Fibroblast of the aortic adventitia (primary cell): ENCODE measurements around the gene DPYSL4. TPM values are rescaled to one million over a fixed set of nuclear protein-coding genes. Genes with fewer than 3 reads are reported as not detected.

Source experiments
- DNase-seq: peaks from one replicate; pipeline ENCODE4 v3.0.0-alpha.2; 2010; ENCODE audit warnings: low read depth
- H3K4me3 ChIP-seq: 2 replicates; pipeline ENCODE4 v1.5.1; 2011; ENCODE audit warnings: low read depth, mild to moderate bottlenecking, control low read depth, low read length, moderate library complexity
- CTCF ChIP-seq: IDR thresholded peaks from 2 replicates; pipeline ENCODE4 v1.5.1; 2011; ENCODE audit warnings: mild to moderate bottlenecking, low read length, control low read depth, inconsistent platforms; ENCODE audit not compliant: insufficient read depth
- total RNA-seq: library from RNA; depleted of rRNA; stranded (reverse); fragments of >200 nt; gene quantifications from 2 replicates; pipeline ENCODE4 v1.2.3, GENCODE V29; 2012; ENCODE audit warnings: low replicate concordance

Gene DPYSL4
- total RNA-seq, 1 donor: 0.18 TPM

- no peak for TF ChIP-seq CTCF
- DNase-seq: no peak
- no peak overlapping the region for H3K4me3 ChIP-seq
These were observed 24.7 kb upstream of the DPYSL4 start for GRCh38 chr10:132162021-132162531.

DNA sequence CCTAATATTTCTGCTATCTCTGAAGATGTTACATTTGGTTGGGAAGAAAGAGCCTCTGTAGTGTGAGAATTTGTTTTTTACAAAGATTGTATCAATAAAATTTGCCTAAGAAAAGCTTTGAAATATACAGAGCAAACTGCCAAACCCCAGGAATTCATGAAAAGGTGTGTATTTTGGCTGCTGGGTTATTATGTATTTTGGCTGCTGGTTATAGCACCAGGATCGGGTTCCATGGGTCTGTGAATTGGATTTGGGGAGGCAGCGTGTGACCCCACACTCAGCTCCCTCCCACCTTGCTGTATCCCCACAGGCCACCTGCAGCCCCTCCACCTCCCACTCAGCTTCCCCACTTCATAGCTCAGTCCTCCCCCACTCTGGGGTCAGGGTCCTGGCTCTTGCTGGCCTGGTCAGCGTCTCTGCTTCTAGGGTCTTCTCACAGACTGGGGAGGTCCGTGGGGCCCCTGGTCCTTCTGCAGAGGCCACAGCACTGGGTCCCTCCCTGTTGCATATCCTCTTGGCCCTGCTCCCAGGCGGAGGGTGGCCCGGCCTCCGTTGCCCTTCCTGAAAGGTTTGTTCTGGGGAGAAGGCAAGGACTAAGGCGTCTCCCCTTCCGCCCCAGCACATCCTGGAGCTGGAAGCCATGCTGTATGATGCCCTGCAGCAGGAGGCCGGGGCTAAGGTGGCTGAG is 24.0 kb upstream of the DPYSL4 start:
- no peak for TF ChIP-seq CTCF
- no peak for DNase-seq
- no peak overlapping the region for H3K4me3 ChIP-seq

DNA sequence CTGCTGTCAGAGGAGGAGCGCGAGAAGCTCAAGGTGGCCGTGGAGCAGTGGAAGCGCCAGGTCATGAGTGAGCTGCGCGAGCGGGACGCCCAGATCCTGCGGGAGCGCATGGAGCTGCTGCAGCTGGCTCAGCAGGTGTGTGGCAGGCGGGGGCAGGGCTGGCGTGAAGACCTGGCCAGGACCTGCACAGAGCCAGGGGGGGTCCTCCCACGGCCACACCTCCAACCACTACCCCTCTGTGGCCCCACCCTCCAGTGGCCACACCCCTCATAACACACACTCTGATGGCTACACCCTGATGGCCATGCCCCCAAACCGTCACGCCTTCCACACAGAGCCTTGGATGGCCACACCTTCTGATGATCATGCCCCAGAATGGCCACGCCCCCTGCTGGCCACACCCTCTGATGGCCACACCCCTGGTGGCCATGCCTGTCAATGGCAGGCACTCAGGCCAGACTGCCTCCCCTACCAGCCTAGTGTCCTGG is 23.4 kb upstream of the DPYSL4 start:
- no peak for DNase-seq
- no peak for TF ChIP-seq CTCF
- no peak overlapping the region for H3K4me3 ChIP-seq

DNA sequence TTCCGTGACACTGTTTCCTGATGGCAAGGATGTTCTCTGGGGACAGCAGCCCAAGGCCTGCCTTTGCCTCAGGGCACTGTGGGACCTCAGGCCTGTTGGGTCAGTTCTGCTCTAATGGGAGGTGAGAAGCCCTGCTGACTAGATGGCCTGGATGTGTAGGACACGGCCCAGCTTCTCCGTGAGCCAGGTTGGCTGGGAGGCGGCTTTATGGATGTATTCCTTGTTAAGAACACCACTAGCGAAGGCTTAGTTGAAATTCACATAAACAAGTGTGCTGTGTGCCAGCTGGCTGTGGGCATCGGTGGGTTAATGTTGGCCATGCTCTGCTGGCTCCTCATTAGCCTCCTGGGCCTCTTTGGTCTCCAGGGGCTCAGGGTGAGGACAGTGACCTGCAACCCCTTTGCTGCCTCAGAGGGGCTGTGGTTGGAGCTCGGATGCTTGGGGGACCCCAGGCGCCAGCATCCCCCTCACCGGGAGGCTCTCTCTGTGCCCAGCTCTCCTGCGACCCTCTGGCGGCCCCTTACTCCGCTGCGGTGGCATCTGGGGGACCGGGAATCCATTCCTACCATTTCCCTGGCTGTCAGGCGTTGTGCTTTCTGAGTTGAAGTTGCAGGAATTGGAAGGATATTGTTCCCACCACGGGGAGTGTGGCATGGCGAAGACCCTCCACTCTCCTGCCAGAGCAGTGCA is 22.8 kb upstream of the DPYSL4 start:
- TF ChIP-seq CTCF: no peak
- no peak for DNase-seq
- no peak overlapping the region for H3K4me3 ChIP-seq

DNA sequence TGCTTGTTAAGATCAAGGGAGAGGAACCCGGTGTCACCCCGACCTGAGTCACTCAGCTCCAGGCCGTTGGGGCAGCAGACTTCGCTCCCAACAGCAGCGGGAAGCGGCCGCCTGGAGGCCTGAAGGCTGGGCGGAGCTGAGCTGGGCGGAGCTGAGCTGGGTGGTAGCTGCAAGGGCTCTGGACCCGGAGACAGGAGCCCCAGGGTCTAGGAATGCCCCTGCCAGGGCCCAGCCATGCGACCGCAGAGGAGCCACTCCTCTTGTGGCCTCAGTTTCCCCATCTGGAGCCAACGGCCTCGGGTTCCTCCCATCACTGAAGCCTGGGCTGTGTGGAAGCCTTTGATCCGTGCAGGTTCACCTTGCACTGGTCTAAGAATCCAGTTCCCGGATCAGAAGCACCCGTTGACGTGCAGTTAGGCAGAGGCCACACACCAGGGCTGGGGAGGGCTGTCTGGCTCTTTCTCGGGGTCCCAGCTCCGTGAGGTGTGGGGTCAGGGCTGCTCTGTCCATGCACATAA is 21.9 kb upstream of the DPYSL4 start:
- no peak overlapping the region for H3K4me3 ChIP-seq
- no peak for TF ChIP-seq CTCF
- DNase-seq: no peak

- DNase-seq: no peak
- no peak for TF ChIP-seq CTCF
These were observed 21.2 kb upstream of the DPYSL4 start for GRCh38 chr10:132165416-132165980.

More at GRCh38 chr10:132165416-132165980, 21.2 kb upstream of the DPYSL4 start:
- no peak overlapping the region for H3K4me3 ChIP-seq
